Measurements from ENCODE around the gene AKAP6. TPM values are rescaled to one million over a fixed set of nuclear protein-coding genes. Genes with fewer than 3 reads are reported as not detected.

AKAP6 gene
- total RNA-seq, 1 donor from 2014 or later = 0.53 TPM

- Mint-ChIP-seq H3K36me3 (ENCODE audit: low read depth) (no peaks in the 10 kb centered on the region), H3K9me3 (peaks cover 5% of the 10 kb centered on the region), H3K4me3 (no peak overlapping the region), H3K27ac (no peak overlapping the region), H3K4me1 (no peaks in the 10 kb centered on the region), H3K27me3 (no peaks in the 10 kb centered on the region)
- DNase-seq (no peak), ATAC-seq (ENCODE audit: low read depth) (no peak)
- POLR2A ChIA-PET = no interaction called here
- no peak for TF ChIP-seq CTCF (IDR thresholded peaks at IDR 0.05)
- intact Hi-C loops (cut with micrococcal nuclease) = no loop called here
- CTCF ChIA-PET = no interaction called here
These were observed 409.2 kb downstream of the AKAP6 start for GRCh38 chr14:32738206-32738871.

- no peak for ATAC-seq (ENCODE audit: low read depth)
- Mint-ChIP-seq H3K4me3 (no peak overlapping the region), H3K27me3 (no peaks in the 10 kb centered on the region), H3K36me3 (ENCODE audit: low read depth) (no peaks in the 10 kb centered on the region), H3K4me1 (no peaks in the 10 kb centered on the region), H3K9me3 (no peaks in the 10 kb centered on the region), H3K27ac (no peak overlapping the region)
- ChIA-PET POLR2A (no interaction called here), CTCF (no interaction called here)
- intact Hi-C loops (cut with micrococcal nuclease) = no loop called here
- no peak for DNase-seq
- TF ChIP-seq CTCF (IDR thresholded peaks at IDR 0.05) = no peak
These were observed 415.8 kb downstream of the AKAP6 start for GRCh38 chr14:32744811-32745445.

DNA sequence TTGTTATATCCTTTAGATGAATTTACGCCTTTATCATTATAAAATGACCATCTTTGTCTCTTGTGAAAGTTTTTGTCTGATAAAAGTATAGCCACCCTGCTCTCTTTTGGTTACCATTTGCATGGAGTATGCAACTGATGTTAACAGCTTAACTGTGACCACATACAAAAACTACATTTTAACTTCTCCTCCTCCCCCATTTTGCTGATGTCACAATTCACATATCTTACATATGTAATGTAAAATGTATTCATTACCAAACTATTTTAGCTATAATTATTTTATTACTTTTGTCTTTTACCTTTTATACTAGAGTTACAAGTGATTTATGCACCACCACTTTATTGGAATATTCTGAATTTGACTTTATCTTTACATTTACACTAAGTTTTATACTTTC lies 425.1 kb downstream of the AKAP6 start:
- POLR2A ChIA-PET = no interaction called here
- intact Hi-C loops (cut with micrococcal nuclease) = no loop called here
- CTCF ChIA-PET = no interaction called here
- Mint-ChIP-seq H3K9me3 (peaks cover 24% of the 10 kb centered on the region), H3K4me1 (no peaks in the 10 kb centered on the region), H3K4me3 (no peak overlapping the region), H3K36me3 (ENCODE audit: low read depth) (no peaks in the 10 kb centered on the region), H3K27me3 (no peaks in the 10 kb centered on the region), H3K27ac (no peak overlapping the region)
- TF ChIP-seq CTCF (IDR thresholded peaks at IDR 0.05) = no peak
- no peak for DNase-seq
- ATAC-seq (ENCODE audit: low read depth) = no peak

- Mint-ChIP-seq H3K4me3 (no peak overlapping the region), H3K36me3 (ENCODE audit: low read depth) (no peaks in the 10 kb centered on the region), H3K4me1 (no peaks in the 10 kb centered on the region), H3K27me3 (no peaks in the 10 kb centered on the region), H3K9me3 (peaks cover 24% of the 10 kb centered on the region), H3K27ac (no peak overlapping the region)
- ChIA-PET CTCF (no interaction called here), POLR2A (no interaction called here)
- intact Hi-C loops (cut with micrococcal nuclease) = no loop called here
- no peak for TF ChIP-seq CTCF (IDR thresholded peaks at IDR 0.05)
- ATAC-seq (ENCODE audit: low read depth) = no peak
- DNase-seq = no peak
These were observed 427.1 kb downstream of the AKAP6 start for GRCh38 chr14:32756173-32756572.

- Mint-ChIP-seq H3K9me3 (peaks cover 24% of the 10 kb centered on the region), H3K4me3 (no peak overlapping the region), H3K27ac (no peak overlapping the region), H3K36me3 (ENCODE audit: low read depth) (no peaks in the 10 kb centered on the region), H3K27me3 (no peaks in the 10 kb centered on the region), H3K4me1 (no peaks in the 10 kb centered on the region)
- no peak for TF ChIP-seq CTCF (IDR thresholded peaks at IDR 0.05)
- ATAC-seq (ENCODE audit: low read depth) (no peak), DNase-seq (no peak)
- ChIA-PET POLR2A (no interaction called here), CTCF (no interaction called here)
- intact Hi-C loops (cut with micrococcal nuclease) = no loop called here
These were observed 427.7 kb downstream of the AKAP6 start for GRCh38 chr14:32756775-32757174.
